Inflammatory macrophage treated with lipopolysaccharide for 1 hour (primary cell): ENCODE results near the gene MRGPRD.
"Not testable (repeated sequence)": the region's sequence is repeated elsewhere in the genome, so short reads cannot be mapped to it uniquely, and the experiment has no call there.

Experiments used
- DNase-seq, 2 donors: peaks; one replicate each; pipeline ENCODE4 v3.0.0-alpha.2; 2020 to 2022

MRGPRD gene

GRCh38 chr11:68993546-68993945, 12.8 kb upstream of the MRGPRD start:
- no peak for DNase-seq

DNA sequence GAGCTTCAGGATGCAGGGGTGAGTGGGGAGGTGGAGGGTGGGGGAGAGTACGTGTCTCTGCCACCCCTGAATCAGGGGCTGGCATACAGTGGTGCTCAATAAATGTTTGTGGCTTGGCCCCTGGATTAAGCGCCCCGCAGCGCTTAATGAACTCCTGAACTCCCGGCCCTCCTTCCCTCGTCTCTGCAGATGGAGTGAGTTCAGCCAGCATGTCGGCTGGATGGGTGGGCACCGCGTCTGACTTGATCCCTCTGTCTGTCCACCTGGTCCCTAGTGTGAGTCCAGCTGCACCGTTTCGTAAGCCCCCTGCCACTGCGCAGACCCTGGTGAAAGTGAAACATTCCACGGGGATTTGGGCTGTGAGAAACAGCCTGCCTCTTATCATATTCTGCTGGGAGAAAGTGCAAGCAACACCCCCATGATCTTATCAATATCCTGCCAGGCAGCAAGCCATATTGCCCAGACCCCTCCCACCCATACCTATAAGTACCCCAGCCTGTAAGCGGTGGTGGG, 12.0 kb upstream of the MRGPRD start:
- DNase-seq, result no peak

DNA sequence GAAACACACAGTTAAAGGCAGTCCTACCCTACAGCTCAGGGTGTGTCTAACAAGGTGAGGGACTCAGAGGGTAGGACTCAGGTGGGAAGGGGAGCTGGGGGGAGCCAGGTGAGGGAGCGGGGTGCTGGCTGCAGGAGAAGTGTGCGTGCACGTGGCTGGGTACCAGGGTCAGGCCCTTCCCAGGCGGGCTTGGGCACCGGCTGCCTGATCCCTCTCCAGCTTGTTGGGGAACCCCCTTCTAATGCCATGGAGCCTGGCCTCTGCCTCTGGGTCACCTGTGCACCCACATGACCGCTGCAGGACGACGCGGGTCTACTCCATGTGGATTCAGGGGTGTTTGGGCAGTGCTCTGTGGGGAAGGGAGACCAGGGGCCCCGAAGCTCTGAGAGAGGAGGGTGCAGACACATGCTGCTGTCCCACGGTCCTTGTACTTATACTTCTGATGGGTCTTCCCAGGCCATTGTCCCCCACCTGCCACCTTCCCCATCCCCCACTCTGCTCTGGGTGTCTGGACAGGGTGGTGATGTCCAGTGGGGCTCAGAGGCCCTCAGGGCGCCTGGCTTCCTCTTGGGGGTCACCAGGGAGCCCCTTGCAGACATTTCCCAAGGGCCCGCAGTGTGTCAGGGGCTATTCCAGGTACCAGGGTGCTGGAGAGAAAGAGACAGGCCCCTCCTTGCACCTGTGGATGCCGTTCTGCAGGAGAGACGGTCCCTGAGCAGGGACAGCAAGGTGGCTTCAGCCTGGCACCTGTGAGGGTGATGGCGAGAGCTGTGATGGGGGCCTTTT, 10.4 kb upstream of the MRGPRD start:
- DNase-seq, result no peak

DNA sequence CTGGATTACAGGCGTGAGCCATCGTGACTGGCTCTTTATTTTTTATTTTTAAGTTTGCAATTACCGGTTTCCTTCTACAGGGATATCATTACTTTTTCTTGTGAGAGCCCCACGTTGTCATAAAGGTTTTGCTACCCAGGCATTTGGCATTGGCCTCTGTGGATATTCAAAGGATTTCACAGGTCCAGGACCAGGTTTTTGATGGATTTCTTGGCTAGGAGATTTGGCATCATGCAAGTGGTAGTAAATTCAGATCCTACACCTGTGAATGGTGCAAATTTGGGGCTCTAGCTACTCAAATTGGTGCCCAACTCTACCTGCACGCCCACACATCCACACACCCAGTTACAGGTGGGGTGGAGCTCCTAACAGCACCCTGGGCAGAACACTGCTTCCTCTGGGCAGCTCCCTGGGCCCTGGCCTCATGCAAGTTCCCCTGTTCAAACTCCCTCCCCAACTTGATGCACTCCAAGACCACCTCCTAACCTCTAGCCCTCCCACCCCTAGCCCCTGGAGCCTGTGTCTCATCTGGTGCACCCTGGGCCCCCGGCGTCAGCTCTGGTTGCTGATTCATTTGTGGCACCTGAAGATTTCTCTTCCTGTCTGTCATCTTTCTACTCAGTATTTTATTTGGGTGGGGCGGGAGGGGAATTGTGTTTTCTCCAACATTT, 9.3 kb upstream of the MRGPRD start:
- DNase-seq, result no peak

GRCh38 chr11:68988491-68988890, 7.7 kb upstream of the MRGPRD start:
- no peak for DNase-seq

DNA sequence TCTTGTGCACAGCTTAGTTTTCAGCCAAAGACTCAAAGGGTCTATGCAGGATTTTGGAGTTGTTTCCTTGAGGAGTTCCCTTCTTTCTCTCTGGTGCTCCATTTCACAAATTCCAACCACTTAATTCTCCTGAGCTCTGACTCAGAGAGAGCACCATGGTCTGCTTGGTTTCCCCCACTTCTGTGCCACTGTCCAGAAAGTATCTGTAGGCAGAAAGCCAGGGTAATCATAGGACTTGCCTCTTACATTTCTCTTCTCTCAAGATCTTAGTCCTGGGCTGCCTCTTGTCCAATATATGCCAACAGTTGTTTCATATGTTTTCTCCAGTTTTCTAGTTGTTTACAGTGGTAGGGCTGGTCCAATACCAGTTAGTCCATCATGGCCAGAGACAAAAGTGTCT, 6.4 kb upstream of the MRGPRD start:
- DNase-seq, result no peak

GRCh38 chr11:68983801-68984200, 3.0 kb upstream of the MRGPRD start:
- no peak for DNase-seq

DNA sequence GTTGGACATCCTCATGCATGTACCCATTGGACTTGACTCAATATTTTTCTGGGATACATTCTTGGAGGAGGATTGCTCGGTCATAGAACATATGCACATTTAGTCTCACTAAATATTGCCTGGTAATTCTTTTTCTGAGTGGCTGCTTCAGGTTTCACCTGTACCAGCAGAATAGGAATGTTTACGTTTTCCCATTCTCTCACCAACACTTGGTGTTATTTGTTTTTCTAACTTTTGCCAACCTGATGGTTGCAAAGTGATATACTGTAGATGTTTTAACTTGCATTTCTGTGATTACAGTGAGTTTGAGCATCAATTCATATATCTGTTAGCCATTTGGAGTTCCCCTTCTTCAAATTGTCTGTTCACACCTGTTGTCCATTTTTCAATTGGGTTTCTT, 1.3 kb upstream of the MRGPRD start:
- DNase-seq, result no peak

GRCh38 chr11:68979931-68980775, 633 bp downstream of the MRGPRD start:
- DNase-seq, result no peak

- DNase-seq, result no peak
Observed at GRCh38 chr11:68978931-68979594, 1.7 kb downstream of the MRGPRD start.

GRCh38 chr11:68978626-68978930, 2.2 kb downstream of the MRGPRD start:
- DNase-seq, result no peak

DNA sequence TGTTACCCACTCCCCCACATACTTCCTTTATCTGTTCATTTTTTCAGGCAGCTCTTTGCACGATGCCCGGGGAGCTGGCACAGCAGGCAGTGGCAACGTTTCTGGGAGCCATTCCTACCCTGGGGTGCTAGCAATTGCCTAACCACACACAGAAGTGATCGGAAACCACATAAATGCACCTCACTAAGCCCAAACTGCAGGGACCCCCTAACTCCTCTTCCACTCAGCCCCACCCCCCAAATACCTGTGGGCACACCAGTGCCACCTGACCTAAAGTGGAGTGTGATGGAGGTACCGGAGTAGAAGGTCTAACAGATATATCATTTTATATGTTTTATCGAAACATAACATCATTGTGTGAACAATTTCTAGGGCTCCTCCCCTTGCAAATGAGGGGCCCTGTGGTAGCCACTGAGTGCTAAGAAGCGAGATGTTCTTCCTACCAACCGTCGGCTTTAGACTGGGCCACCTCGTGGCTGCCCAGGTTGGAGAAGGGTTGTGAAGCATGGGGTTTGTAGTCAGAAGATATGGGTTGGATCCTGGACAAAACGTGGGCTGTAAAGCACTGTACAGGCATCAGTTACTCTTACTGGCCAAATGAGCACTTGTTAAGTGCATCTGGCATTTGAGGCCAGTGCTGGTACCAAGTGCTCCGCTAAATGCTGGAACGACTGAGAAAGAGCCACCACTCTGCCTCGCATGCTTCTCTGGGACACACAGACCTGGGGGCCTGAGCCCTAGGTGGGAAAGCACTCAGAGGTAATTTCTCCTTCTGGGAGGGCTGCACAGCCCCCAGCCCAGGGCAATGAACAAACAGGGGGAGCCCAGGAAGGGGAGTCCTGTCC, 2.8 kb downstream of the MRGPRD start:
- DNase-seq, result no peak

GRCh38 chr11:68976563-68976962, 4.2 kb downstream of the MRGPRD start:
- no peak for DNase-seq

DNA sequence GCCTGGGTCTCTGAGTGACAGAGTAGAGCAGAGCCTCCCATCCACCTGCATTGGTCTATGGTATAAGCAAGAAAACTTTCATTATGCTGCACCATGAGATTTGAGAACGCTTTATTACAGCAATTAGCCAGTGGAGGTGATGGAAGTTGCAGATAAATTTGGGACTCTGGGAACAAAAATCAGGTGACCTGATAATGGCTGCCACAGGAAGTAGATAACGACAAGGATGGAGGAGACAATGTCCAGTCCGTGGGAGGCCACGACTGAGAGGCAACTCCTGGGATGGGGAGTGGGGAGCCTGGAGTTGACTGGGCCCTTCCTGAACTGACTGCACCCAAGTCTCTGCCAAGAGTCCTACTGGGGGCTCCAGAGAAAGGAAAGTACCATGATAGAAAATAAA, 4.7 kb downstream of the MRGPRD start:
- DNase-seq, result no peak

DNA sequence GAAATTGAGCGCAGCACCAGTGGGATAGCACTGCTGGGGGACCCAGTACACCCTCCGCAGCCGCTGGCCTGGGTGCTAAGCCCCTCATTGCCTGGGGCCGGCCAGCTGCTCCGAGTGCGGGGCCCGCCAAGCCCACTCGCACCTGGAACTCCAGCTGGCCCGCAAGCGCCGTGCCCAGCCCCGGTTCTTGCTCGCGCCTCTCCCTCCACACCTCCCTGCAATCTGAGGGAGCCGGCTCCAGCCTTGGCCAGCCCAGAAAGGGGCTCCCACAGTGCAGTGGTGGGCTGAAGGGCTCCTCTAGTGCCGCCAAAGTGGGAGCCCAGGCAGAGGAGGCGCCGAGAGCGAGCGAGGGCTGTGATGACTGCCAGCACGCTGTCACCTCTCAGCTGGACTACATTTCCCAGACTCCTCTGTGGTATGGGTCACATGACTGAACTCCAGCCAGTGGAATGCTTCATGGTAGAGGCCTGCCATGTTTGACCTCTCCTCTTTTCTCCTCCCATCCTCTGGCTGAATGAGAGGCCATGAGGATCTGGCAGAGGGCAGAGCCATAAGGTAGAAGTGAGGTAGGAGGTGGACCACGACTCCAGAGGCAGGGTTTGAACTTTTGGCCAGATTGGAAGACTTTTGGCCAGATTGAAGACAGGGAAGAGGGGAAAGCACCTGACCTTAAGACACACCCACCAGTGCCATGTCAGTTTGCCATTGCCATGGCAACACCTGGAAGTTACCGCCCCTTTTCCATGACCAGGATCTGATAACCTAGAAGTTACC, 6.2 kb downstream of the MRGPRD start:
- DNase-seq, result peak; percentile 18 to 24

DNA sequence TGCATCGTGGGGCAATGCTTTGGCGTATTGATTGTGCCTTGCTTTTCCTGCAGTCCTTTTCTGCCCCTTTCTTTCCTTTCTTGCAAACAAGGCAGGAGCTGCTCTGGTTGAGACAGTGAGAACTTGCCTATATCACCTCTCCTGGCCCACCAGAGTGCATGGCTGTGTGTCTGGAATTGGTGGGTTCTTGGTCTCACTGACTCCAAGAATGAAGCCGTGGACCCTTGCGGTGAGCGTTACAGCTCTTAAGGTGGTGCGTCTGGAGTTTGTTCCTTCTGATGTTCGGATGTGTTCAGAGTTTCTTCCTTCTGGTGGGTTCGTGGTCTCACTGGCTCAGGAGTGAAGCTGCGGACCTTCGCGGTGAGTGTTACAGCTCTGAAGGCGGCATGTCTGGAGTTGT, 7.1 kb downstream of the MRGPRD start:
- not testable (repeated sequence) for DNase-seq

DNA sequence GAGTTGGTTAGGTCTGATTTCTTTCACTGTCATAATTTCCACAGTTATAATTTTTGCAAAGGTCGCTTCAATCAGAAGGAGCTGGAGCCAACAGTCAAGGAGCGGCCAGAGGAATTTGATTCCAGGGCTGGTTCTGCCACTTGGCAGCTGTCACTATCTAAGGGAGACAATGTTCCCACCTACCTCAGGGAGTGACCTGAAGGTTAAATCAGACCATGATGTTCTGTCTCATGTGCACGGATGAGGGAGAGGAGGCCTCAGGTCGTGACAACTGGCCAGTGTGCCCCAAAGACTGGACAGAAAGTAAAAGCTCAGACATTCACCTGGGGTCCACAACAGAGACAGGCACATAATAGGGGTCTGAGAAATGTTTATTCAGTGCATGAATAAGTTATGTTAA, 7.6 kb downstream of the MRGPRD start:
- no peak for DNase-seq

DNA sequence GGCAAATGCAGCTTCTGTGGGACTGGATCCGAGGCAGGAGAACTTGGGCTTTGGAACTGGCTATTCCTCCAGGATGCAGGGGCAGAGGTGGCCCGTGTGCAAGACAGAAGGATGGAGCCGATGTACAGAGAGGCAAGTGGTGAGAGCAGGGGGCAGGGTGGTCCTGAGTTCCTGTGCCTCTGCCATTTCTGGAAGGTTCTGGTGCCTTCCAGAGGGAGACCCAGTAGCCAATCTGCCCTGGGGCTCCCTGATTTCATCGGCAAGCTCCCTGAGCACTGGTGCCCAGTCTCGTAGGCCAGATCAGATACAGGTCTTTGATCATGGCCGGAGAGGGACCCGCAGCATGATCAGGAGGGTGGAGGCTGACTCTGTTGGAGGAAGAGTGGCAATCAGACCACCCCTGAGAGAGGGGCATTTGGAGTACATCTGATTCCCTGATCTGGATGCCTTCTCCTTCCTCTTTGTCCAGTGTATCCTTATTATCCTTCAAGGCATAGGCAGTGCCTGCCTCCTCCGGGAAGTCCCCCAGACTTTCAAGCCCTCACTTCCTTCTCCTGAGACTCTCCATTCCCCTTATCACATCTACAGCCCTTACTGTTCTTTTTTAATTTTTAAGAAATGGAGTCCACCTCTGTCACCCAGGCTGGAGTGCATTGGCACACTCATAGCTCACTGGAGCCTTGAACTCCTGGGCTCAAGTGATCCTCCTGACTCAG, 9.7 kb downstream of the MRGPRD start:
- DNase-seq, result no peak

DNA sequence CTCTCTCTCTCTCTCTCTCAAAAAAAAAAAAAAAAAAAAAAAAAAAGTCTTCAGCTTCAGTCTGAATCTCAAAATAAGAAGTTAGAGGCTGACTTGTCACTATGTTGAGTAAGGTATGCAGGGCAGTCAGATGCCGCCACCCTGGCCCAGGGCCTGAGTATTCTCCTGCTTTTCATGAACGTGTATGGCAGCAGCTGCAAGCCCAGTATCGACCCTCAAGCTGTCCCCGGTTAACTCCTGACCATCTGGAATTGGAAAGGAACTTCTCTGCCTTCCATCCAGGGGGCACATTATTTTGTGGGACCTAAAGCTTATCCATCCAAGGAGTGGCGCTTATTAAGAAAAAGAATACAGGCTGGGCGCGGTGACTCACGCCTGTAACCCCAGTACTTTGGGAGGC, 11.4 kb downstream of the MRGPRD start:
- DNase-seq, result no peak
